Peyer's patch (tissue), 4 donors: ENCODE results near the gene DNER. TPM values are rescaled to one million over a fixed set of nuclear protein-coding genes. Genes with fewer than 3 reads are reported as not detected.

Experiments
- DNase-seq, 3 donors: peaks; one replicate each; pipeline ENCODE4 v3.0.0-alpha.2; 2017 to 2019
- H3K27ac ChIP-seq, 4 donors: fragments of 200-600 bp; sonication (generic); one replicate each; pipeline ENCODE4 v1.5.1; 2016 to 2019
- H3K27me3 ChIP-seq, 2 donors: fragments of 200-600 bp; sonication (generic); one replicate each; pipeline ENCODE4 v1.5.1; 2019
- H3K36me3 ChIP-seq, 3 donors: fragments of 200-600 bp; sonication (generic); one replicate each; pipeline ENCODE4 v1.5.1; 2016 to 2019
- H3K4me1 ChIP-seq, 4 donors: fragments of 200-600 bp; sonication (generic); one replicate each; pipeline ENCODE4 v1.5.1; 2016 to 2019
- H3K4me3 ChIP-seq, 4 donors: fragments of 200-600 bp; sonication (generic); 1 replicate in 3 of 4; 2 replicates in 1 of 4; pipeline ENCODE4 v1.5.1; 2016 to 2019; ENCODE audit warnings: mild to moderate bottlenecking in 1 of 4
- H3K9me3 ChIP-seq, 4 donors: fragments of 200-600 bp; sonication (generic); one replicate each; pipeline ENCODE4 v1.5.1; 2016 to 2019; ENCODE audit warnings: mild to moderate bottlenecking in 1 of 4
- POLR2A ChIP-seq, 2 donors: fragments of 450-650 bp; IDR thresholded peaks; one replicate each; pipeline ENCODE4 v1.5.1; 2017; ENCODE audit warnings: antibody characterized with exemption in 2 of 2, mild to moderate bottlenecking in 2 of 2, moderate library complexity in 2 of 2
- total RNA-seq, 4 donors: library from RNA; depleted of rRNA; stranded (reverse); fragments of >200 nt; gene quantifications; one replicate each; pipeline ENCODE4 v1.1.0, GENCODE V29; 2016
- TF ChIP-seq, protein P1 (sequence below), 6 experiments: fragments of 450-650 bp in 4 of 6; fragments of 200-600 bp in 2 of 6; sonication (generic) in 1 of 6; IDR thresholded peaks; one replicate each; pipeline ENCODE4 v1.5.1; 2017 to 2019; ENCODE audit warnings: antibody characterized with exemption in 6 of 6, mild to moderate bottlenecking in 3 of 6, moderate library complexity in 1 of 6

DNER gene
- total RNA-seq, 4 donors from 2014 or later, result 0.35 to 2.5 (median 1.3) TPM; not detected in 1

DNA sequence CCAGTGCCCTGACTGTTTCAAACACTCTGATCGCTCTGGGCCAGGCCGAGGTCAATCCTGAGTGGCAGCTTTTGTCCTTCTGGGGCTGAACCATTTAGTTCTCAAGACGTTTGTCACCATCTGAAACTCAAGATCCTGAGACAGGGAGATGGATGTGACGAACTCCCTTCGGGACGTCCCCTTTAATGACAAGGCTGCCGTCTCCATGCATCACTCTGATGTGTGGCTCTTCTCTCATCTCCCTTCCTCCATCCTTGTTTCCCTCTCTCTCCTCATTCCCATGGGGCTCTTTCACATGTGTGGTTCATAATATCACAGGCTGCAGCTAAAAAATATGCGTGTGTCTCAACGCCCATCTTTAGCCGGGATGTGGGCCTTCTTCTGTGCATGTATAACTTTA, 189.6 kb downstream of the DNER start:
- Histone ChIP-seq H3K4me3 (no peak overlapping the region), H3K36me3 (no peaks in the 10 kb centered on the region), H3K27ac (no peak overlapping the region), H3K4me1 (no peaks in the 10 kb centered on the region), H3K27me3 (no peaks in the 10 kb centered on the region), H3K9me3 (no peaks in the 10 kb centered on the region)
- DNase-seq, result no peak
- TF ChIP-seq, protein P1, sequence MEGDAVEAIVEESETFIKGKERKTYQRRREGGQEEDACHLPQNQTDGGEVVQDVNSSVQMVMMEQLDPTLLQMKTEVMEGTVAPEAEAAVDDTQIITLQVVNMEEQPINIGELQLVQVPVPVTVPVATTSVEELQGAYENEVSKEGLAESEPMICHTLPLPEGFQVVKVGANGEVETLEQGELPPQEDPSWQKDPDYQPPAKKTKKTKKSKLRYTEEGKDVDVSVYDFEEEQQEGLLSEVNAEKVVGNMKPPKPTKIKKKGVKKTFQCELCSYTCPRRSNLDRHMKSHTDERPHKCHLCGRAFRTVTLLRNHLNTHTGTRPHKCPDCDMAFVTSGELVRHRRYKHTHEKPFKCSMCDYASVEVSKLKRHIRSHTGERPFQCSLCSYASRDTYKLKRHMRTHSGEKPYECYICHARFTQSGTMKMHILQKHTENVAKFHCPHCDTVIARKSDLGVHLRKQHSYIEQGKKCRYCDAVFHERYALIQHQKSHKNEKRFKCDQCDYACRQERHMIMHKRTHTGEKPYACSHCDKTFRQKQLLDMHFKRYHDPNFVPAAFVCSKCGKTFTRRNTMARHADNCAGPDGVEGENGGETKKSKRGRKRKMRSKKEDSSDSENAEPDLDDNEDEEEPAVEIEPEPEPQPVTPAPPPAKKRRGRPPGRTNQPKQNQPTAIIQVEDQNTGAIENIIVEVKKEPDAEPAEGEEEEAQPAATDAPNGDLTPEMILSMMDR (IDR thresholded peaks at IDR 0.05), result no peak
- TF ChIP-seq POLR2A (IDR thresholded peaks at IDR 0.05), result no peak

GRCh38 chr2:229523663-229524062, 190.7 kb downstream of the DNER start:
- H3K27me3 ChIP-seq, result no peaks in the 10 kb centered on the region
- no peaks in the 10 kb centered on the region for H3K4me1 ChIP-seq
- H3K27ac ChIP-seq, result no peak overlapping the region
- H3K36me3 ChIP-seq, result no peaks in the 10 kb centered on the region
- DNase-seq, result no peak
- no peak for TF ChIP-seq POLR2A (IDR thresholded peaks at IDR 0.05)
- TF ChIP-seq, protein P1 (IDR thresholded peaks at IDR 0.05), result no peak
- H3K9me3 ChIP-seq, result no peaks in the 10 kb centered on the region
- H3K4me3 ChIP-seq, result no peak overlapping the region

GRCh38 chr2:229521576-229521975, 192.8 kb downstream of the DNER start:
- Histone ChIP-seq H3K4me3 (no peak overlapping the region), H3K27ac (no peak overlapping the region), H3K36me3 (no peaks in the 10 kb centered on the region), H3K27me3 (no peaks in the 10 kb centered on the region), H3K9me3 (peaks cover 0 to 4% (median 0%) of the 10 kb centered on the region in 4 donors), H3K4me1 (no peaks in the 10 kb centered on the region)
- no peak for DNase-seq
- TF ChIP-seq POLR2A (IDR thresholded peaks at IDR 0.05), result no peak
- TF ChIP-seq, protein P1 (IDR thresholded peaks at IDR 0.05), result no peak

- no peak for DNase-seq
- Histone ChIP-seq H3K36me3 (no peaks in the 10 kb centered on the region), H3K4me3 (no peak overlapping the region), H3K9me3 (peaks cover 0 to 4% (median 0%) of the 10 kb centered on the region in 4 donors), H3K4me1 (no peaks in the 10 kb centered on the region), H3K27me3 (no peaks in the 10 kb centered on the region), H3K27ac (no peak overlapping the region)
- TF ChIP-seq POLR2A (IDR thresholded peaks at IDR 0.05), result no peak
- TF ChIP-seq, protein P1 (IDR thresholded peaks at IDR 0.05), result no peak
Measured at GRCh38 chr2:229520691-229521096, 193.7 kb downstream of the DNER start.

- peaks cover 0 to 4% (median 0%) of the 10 kb centered on the region in 4 donors for H3K9me3 ChIP-seq
- no peaks in the 10 kb centered on the region for H3K4me1 ChIP-seq
- H3K27me3 ChIP-seq, result no peaks in the 10 kb centered on the region
- TF ChIP-seq POLR2A (IDR thresholded peaks at IDR 0.05), result no peak
- TF ChIP-seq, protein P1 (IDR thresholded peaks at IDR 0.05), result no peak
- no peaks in the 10 kb centered on the region for H3K36me3 ChIP-seq
- H3K4me3 ChIP-seq, result no peak overlapping the region
- no peak for DNase-seq
- no peak overlapping the region for H3K27ac ChIP-seq
Measured at GRCh38 chr2:229519655-229520430, 194.5 kb downstream of the DNER start.
